Heart right ventricle (tissue), 16 donors: ENCODE measurements around the gene SEPTIN3. TPM values are rescaled to one million over a fixed set of nuclear protein-coding genes. Genes with fewer than 3 reads are reported as not detected.

ENCODE experiments used
- ATAC-seq, 8 donors: fragments of 200-7000 bp; cut with Tn5 transposase; one replicate each; pipeline ENCODE4 v1.9.1; 2020; ENCODE audit warnings: mild to moderate bottlenecking in 8 of 8, moderate library complexity in 8 of 8, moderate number of reproducible peaks in 1 of 8
- DNase-seq, 2 donors: peaks; one replicate each; pipeline ENCODE4 v3.0.0-alpha.2; 2020
- H3K27ac ChIP-seq, 10 donors: fragments of 200-600 bp; sonication (generic) in 2 of 10; one replicate each; pipeline versions ENCODE4 v1.5.0 to v1.8.0; 2020 to 2022; ENCODE audit warnings: mild to moderate bottlenecking in 3 of 10
- H3K27me3 ChIP-seq, 7 donors: fragments of 200-600 bp; one replicate each; pipeline ENCODE4 v1.8.0; 2021 to 2022; ENCODE audit warnings: mild to moderate bottlenecking in 2 of 7
- H3K36me3 ChIP-seq, 9 donors: fragments of 200-600 bp; sonication (generic) in 1 of 9; one replicate each; pipeline versions ENCODE4 v1.5.0 to v1.8.0; 2020 to 2022; ENCODE audit warnings: mild to moderate bottlenecking in 2 of 9
- H3K4me1 ChIP-seq, 9 donors: fragments of 200-600 bp; sonication (generic) in 1 of 9; one replicate each; pipeline versions ENCODE4 v1.5.0 to v1.8.0; 2020 to 2022; ENCODE audit warnings: mild to moderate bottlenecking in 4 of 9
- H3K4me3 ChIP-seq, 10 donors: fragments of 200-600 bp; sonication (generic) in 2 of 10; one replicate each; pipeline versions ENCODE4 v1.5.0 to v1.8.0; 2020 to 2022; ENCODE audit warnings: mild to moderate bottlenecking in 7 of 10, moderate library complexity in 2 of 10
- H3K9me3 ChIP-seq, 11 donors: fragments of 200-600 bp in 10 of 11; sonication (generic) in 2 of 11; one replicate each; pipeline versions ENCODE4 v1.5.0 to v1.8.0; 2013 to 2022; ENCODE audit warnings: mild to moderate bottlenecking in 2 of 11, control low read depth in 1 of 11, moderate library complexity in 1 of 11
- WGBS, 2 donors: extraction: QIAGEN DNeasy Blood & Tissue Kit; methylation state at CpG; one replicate each; pipeline ENCODE4 v1.1.7; 2013; ENCODE audit warnings: inconsistent platforms in 1 of 2; 5-methylcytosine and 5-hydroxymethylcytosine counted together
- intact Hi-C, 10 donors: fragments of 100-400 bp; cut with DNase I; formaldehyde crosslinking; loops; one replicate each; pipeline versions ENCODE4 v1.11.1 to v1.14.2; 2022
- polyA plus RNA-seq, 2 donors: library from polyadenylated mRNA; stranded (reverse); fragments of 200-250 nt; gene quantifications; one replicate each; pipeline ENCODE4 v1.2.3, GENCODE V29; 2013
- total RNA-seq, 10 donors: library from RNA; stranded (reverse); fragmentation: NEBNext Ultra II Directional in 3 of 10; extraction: Animal tissue kit (Norgen Biotek cat#: 25700) in 3 of 10; gene quantifications; one replicate each; pipeline versions ENCODE4 v1.2.1 to v1.2.4, GENCODE V29; 2021 to 2023
- TF ChIP-seq, protein P1 (sequence below), 9 donors: fragments of 200-600 bp; sonication (generic) in 2 of 9; IDR thresholded peaks; one replicate each; pipeline versions ENCODE4 v1.5.0 to v1.8.0; 2021 to 2022; ENCODE audit warnings: antibody characterized with exemption in 9 of 9, mild to moderate bottlenecking in 5 of 9, moderate library complexity in 1 of 9
- donor health status: Arrhythmogenic right ventricular cardiomyopathy.
- donor health status: ischemic (EF 13 %, LVEDD 7.1; RV severe dilation, severe dysfunction).
- donor health status: healthy with polysubstance abuse.
- donor health status: DM: no; HTN: yes; CAD: no.
- donor health status: DM: no; HTN: no; CAD: no.
- donor health status: ischemic (EF 25% LVEDD 6.9; RV normal size, moderate dysfunction).
- donor health status: ischemic (EF 25% LVEDD 5.7; RV mildly dilated, moderate dysfunction).
- donor health status: healthy.
- donor health status: DM: yes; HTN: yes; CAD: no.
- donor health status: Ischemic cardiomyopathy.
- donor health status: ischemic (EF 35%, LVEDD 5.7; RV mildly dilated, moderate dysfunction).
- donor health status: nonischemic (EF 11% LVEDD 7.7; RV severe dilation, severe dysfunction).
- donor health status: DM: yes; HTN: yes; CAD: no.
- donor health status: PGD.
- donor health status: ischemic (EF 29% LVEDD 5.4; RV normal size, mild dysfunction).
- donor health status: nonischemic (EF 23%, LVEDD 6.1; RV moderate dilation, normal function).

SEPTIN3 gene
- total and polyA plus RNA-seq, 12 donors = 0.03 to 0.44 (median 0.10) TPM; not detected in 6

DNA sequence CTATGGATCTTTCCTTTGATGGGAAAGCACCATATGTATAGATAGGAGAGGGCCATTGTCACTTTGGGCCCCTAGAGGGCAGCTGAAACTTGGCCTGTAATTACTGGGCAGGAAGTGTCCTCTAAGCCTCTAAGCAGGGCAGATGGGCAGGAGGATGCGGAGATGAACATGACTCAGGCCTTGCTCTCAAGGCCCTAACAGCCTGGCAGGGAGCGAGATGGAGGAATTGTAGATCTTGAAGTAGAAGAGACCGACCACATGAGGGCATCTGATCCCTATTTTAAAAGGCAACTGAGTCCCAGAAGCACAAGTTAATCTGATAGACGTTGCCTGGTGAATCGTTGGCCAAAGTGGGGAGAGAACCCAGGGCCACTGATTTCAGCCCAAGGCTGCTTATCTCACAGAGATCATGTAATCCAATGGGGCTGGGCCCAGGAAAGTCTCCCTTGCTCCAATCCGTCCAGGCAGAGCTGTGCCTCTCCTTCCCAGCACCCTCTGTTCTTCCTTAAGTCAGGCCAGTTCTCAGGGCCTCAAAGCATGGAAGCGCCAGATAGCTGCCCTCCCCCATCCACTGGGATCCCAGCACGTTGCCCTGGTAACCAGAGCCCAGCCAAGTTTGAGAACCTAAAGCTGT is 2.5 kb upstream of the SEPTIN3 start:
- Histone ChIP-seq H3K4me1 (no peaks in the 10 kb centered on the region), H3K27me3 (peaks cover 0 to 19% (median 8%) of the 10 kb centered on the region in 7 donors), H3K4me3 (no peak overlapping the region), H3K27ac (no peak overlapping the region), H3K36me3 (no peaks in the 10 kb centered on the region), H3K9me3 (no peaks in the 10 kb centered on the region)
- peak; percentile 16 to 58 (median 40) for ATAC-seq
- DNase-seq = no peak
- intact Hi-C loops = loop anchor here in 9 of 10 donors (5.0 to 10.0 kb wide), 8 partner anchors 146 to 508 kb away; partner anchors contain the start of gene NFAM1 (in 3 of the 9)
- WGBS, 2 donors = 35 to 43% methylated on average over 8 of the region's 8 CpGs
- TF ChIP-seq, protein P1, sequence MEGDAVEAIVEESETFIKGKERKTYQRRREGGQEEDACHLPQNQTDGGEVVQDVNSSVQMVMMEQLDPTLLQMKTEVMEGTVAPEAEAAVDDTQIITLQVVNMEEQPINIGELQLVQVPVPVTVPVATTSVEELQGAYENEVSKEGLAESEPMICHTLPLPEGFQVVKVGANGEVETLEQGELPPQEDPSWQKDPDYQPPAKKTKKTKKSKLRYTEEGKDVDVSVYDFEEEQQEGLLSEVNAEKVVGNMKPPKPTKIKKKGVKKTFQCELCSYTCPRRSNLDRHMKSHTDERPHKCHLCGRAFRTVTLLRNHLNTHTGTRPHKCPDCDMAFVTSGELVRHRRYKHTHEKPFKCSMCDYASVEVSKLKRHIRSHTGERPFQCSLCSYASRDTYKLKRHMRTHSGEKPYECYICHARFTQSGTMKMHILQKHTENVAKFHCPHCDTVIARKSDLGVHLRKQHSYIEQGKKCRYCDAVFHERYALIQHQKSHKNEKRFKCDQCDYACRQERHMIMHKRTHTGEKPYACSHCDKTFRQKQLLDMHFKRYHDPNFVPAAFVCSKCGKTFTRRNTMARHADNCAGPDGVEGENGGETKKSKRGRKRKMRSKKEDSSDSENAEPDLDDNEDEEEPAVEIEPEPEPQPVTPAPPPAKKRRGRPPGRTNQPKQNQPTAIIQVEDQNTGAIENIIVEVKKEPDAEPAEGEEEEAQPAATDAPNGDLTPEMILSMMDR (IDR thresholded peaks at IDR 0.05) = peak in 8 of 9 donors; percentile 22 to 56 (median 37)

GRCh38 chr22:41968601-41969000 is 642 bp upstream of the SEPTIN3 start:
- no peak overlapping the region for H3K4me3 ChIP-seq
- H3K4me1 ChIP-seq = no peaks in the 10 kb centered on the region
- no peak for DNase-seq
- H3K36me3 ChIP-seq = no peaks in the 10 kb centered on the region
- H3K27me3 ChIP-seq = peaks cover 0 to 38% (median 25%) of the 10 kb centered on the region in 7 donors
- WGBS, 2 donors = 36 to 39% methylated on average over 9 of the region's 9 CpGs
- no peak for ATAC-seq
- TF ChIP-seq, protein P1 (IDR thresholded peaks at IDR 0.05) = no peak
- no peaks in the 10 kb centered on the region for H3K9me3 ChIP-seq
- intact Hi-C loops = loop anchor here in 9 of 10 donors (5.0 to 10.0 kb wide), 8 partner anchors 144 to 506 kb away; partner anchors contain the start of gene NFAM1 (in 3 of the 9)
- no peak overlapping the region for H3K27ac ChIP-seq

DNA sequence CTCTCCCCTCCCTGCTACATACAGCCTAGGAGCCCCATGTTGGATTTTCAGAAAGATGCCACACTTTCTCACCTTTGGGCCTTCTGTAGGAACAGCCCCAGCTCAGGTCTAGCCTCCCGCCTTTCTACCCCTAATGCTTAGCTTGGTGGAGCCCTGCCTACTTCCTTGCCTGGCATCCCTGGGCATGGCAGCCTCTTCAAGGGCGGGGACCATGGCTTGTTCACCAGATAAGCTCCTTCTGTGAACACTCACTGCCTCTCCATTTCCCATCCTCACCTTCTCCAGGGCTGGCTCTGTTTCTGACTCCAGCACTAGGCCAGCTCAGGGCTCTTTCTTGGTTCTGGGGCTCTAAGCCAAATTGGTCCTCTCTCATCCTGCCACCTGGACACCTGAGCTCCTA is 1.4 kb downstream of the SEPTIN3 start:
- Histone ChIP-seq H3K36me3 (no peaks in the 10 kb centered on the region), H3K27ac (no peak overlapping the region), H3K4me3 (no peak overlapping the region), H3K4me1 (no peaks in the 10 kb centered on the region), H3K27me3 (peaks cover 0 to 58% (median 43%) of the 10 kb centered on the region in 7 donors), H3K9me3 (no peaks in the 10 kb centered on the region)
- DNase-seq = no peak
- no peak for ATAC-seq
- TF ChIP-seq, protein P1 (IDR thresholded peaks at IDR 0.05) = no peak
- intact Hi-C loops = loop anchor here in 2 of 10 donors (10.0 kb wide), 2 partner anchors 474 to 504 kb away; no protein-coding TSS in a partner anchor
- WGBS, 2 donors = 73 to 83% methylated on average over 2 of the region's 2 CpGs

GRCh38 chr22:41971431-41971830 is 2.2 kb downstream of the SEPTIN3 start:
- ATAC-seq (no peak), DNase-seq (no peak)
- Histone ChIP-seq H3K9me3 (no peaks in the 10 kb centered on the region), H3K27me3 (peaks cover 0 to 66% (median 51%) of the 10 kb centered on the region in 7 donors), H3K4me1 (peaks cover 0 to 5% (median 0%) of the 10 kb centered on the region in 9 donors), H3K27ac (no peak overlapping the region), H3K36me3 (no peaks in the 10 kb centered on the region), H3K4me3 (no peak overlapping the region)
- 83% methylated on average over 11 of the region's 11 CpGs for WGBS, 2 donors
- TF ChIP-seq, protein P1 (IDR thresholded peaks at IDR 0.05) = no peak
- intact Hi-C loops = loop anchor here in 2 of 10 donors (10.0 kb wide), 2 partner anchors 473 to 503 kb away; no protein-coding TSS in a partner anchor
